Right lobe of liver (tissue), 4 donors: ENCODE results near the gene TYSND1.

Experiments used
- POLR2A ChIP-seq: fragments of 450-650 bp; IDR thresholded peaks from one replicate; pipeline ENCODE4 v1.6.1; 2017; ENCODE audit warnings: antibody characterized with exemption, mild to moderate bottlenecking
- TF ChIP-seq, protein P1 (sequence below), 4 donors: fragments of 200-600 bp in 3 of 4; fragments of 450-650 bp in 1 of 4; IDR thresholded peaks; one replicate each; pipeline versions ENCODE4 v1.5.1 to v1.8.0; 2016 to 2022; ENCODE audit warnings: antibody characterized with exemption in 4 of 4, mild to moderate bottlenecking in 2 of 4
- donor health status: DM: no; HTN: no; CAD: no.
- donor health status: DM: no; HTN: no; CAD: no.
- donor health status: DM: no; HTN: yes; CAD: no.

DNA sequence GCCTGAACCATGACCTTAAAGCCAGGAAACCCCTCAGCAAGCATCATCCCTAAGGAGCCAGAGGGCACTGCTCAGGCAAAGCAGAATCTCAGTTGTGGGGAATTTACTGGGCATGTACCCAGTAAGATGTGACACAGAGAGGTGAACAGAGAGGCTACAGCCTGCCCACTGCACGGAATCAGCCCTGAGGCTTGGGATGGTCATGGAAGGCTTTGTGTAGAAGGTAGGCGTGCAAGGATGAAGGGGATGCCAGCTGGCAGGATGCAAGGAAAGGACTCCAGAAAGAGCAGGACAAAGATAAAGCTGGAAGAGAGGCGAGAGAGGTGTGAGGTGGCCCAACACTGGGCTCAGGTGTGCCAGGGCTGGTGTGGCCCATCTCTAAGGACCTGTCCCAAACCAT, 11.5 kb downstream of the TYSND1 start:
- TF ChIP-seq, protein P1, sequence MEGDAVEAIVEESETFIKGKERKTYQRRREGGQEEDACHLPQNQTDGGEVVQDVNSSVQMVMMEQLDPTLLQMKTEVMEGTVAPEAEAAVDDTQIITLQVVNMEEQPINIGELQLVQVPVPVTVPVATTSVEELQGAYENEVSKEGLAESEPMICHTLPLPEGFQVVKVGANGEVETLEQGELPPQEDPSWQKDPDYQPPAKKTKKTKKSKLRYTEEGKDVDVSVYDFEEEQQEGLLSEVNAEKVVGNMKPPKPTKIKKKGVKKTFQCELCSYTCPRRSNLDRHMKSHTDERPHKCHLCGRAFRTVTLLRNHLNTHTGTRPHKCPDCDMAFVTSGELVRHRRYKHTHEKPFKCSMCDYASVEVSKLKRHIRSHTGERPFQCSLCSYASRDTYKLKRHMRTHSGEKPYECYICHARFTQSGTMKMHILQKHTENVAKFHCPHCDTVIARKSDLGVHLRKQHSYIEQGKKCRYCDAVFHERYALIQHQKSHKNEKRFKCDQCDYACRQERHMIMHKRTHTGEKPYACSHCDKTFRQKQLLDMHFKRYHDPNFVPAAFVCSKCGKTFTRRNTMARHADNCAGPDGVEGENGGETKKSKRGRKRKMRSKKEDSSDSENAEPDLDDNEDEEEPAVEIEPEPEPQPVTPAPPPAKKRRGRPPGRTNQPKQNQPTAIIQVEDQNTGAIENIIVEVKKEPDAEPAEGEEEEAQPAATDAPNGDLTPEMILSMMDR (IDR thresholded peaks at IDR 0.05) = no peak
- no peak for TF ChIP-seq POLR2A
